KG1 (cell line): ENCODE measurements around the gene ADGRL3.
"Not testable (repeated sequence)": the region's sequence is repeated elsewhere in the genome, so short reads cannot be mapped to it uniquely, and the experiment has no call there.

Experiments used
- DNase-seq: peaks from one replicate; lab custom pipeline; 2025; lab: John Stamatoyannopoulos, UW

Gene ADGRL3

DNA sequence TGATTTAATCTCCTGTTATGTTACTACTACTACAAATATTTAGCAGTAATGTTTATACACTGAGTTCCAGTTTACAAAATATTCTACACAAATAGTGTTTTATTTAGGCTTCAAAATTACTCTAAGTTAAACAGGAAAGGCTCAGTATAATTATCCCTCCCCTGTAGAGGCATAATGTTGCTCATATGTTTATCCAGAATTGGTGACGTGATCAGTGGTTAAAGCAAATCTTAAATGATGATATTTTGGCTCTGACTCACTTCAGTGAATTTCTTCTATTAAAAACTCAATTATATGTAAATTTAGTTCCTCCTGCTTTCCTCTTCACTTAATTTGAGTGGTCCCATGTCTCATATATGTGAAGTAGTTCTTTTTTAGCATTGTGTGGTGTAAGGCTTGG is 438.5 kb downstream of the ADGRL3 start:
- DNase-seq = no peak

DNA sequence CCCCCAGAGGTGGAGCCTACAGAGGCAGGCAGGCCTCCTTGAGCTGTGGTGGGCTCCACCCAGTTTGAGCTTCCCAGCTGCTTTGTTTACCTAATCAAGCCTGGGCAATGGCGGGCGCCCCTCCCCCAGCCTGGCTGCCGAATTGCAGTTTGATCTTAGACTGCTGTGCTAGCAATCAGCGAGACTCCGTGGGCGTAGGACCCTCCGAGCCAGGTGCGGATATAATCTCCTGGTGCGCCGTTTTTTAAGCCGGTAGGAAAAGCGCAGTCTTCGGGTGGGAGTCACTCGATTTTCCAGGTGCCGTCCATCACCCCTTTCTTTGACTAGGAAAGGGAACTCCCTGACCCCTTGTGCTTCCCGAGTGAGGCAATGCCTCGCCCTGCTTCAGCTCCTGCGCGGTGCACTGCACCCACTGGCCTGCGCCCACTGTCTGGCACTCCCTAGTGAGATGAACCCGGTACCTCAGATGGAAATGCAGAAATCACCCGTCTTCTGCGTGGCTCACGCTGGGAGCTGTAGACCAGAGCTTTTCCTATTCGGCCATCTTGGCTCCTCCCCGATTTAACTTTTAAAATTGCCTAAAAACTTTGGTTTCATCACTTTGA is 446.7 kb downstream of the ADGRL3 start:
- DNase-seq = not testable (repeated sequence)

DNA sequence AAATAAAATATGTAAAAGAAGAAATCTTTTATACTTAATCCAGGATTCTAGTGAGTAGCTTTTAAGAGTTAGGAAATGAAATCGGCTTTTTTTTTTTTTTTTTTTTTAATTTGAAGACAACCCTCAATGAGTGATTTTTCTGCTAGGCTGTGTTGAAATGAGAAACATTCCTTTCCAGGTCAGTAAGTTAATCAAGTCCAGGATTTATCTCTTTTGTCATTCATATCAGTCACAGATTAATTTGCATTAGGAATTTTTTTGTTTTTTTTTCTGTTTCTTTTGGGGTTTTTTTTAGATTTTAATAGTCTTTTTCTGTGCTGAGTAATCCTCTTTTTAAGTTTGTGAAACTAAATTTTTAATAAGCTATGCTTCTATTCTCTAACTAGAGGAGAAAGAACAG is 448.1 kb downstream of the ADGRL3 start:
- DNase-seq = no peak

DNA sequence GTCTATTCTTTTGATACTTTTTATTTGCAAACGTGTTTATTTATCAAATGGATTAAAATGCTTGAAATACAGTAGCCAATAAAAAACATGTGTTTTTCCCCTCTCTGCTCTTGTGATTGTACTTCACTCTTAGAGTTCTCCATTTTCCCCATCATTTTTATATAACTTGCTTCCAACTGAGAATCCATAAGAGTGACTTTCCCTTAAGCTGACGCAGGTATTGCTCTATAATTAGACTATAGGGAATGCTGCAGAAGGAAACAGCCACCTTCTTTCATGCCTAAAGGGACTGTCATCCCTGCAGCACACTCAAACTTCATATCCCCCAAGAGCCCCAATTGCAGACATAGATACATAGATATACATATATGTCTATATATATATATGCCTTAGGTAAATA is 456.9 kb downstream of the ADGRL3 start:
- DNase-seq = no peak

DNA sequence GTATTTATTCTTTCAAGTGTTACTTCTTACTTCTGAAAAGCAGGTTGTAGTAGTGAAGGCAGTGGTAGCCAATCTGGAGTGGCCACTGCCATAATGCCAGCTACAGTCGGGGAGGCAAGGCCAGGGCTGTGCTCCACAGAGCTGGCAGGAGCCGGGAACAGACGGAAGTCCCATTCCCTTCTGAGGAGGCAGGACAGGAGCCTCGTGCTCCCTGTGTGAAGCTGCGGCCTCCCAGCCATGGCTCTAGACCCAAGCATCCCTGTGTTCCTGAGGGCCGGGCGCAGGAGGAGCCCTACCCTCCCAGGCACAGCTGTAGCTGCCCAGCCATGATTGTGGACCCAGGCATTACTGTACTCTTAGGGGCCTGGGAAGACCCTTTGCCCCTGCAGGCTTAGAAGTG is 461.8 kb downstream of the ADGRL3 start:
- no peak for DNase-seq

DNA sequence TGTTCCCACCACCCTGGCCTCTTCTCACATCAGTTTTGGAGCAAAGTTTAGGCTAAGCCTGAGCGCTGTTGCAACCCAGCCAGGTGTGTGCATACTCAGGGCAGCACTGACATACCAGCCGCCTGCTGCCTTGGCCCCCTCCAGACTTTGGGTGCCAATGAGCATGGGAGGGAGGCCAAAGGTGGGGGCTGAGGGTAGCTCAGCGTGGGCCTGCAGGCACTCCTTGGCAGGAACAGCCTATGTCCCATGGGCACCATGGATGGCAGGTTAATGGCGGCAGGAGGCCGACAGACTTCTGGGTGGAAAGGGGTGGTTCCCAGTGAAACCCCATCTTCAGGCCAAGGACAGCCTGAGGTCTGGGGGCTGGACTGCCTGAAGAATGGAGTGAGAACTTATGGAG is 462.2 kb downstream of the ADGRL3 start:
- DNase-seq = no peak

DNA sequence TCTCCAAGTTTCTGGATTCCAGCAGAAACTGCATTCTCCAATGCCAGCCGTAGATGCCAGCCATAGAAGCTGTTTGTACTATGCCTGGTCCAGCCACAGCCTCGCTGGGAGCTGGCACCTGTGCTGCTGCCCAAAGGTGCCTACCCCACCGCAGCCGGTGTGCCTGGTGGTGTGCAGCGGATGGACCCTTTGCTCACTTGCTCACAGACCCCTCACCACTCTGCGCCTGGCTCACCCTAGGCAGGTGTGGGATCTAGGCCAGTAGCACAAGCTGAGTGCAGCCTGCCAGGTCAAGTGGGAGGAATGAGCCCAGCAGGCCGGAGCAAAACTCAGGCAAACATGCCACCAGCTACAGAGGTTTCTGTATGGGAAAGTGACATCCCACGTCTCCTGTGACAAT is 463.2 kb downstream of the ADGRL3 start:
- no peak for DNase-seq

DNA sequence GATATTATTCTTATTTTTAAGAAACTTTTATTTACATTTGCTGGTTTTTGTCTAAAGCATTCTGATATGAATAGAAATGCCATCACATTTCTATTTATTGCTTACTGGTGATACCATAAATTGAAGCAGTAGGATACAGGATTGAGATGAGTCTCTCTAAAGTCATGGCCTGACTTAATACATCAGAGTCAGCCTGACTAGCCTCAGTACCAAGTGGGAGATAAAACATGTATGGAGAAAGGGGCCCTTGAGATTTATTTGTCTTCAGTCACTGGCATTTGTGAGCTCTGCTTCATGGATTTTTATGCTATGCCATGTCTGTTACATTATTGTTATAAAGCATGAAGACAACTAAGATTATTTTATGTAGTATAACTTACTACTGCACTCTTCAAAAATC is 465.5 kb downstream of the ADGRL3 start:
- DNase-seq = no peak

DNA sequence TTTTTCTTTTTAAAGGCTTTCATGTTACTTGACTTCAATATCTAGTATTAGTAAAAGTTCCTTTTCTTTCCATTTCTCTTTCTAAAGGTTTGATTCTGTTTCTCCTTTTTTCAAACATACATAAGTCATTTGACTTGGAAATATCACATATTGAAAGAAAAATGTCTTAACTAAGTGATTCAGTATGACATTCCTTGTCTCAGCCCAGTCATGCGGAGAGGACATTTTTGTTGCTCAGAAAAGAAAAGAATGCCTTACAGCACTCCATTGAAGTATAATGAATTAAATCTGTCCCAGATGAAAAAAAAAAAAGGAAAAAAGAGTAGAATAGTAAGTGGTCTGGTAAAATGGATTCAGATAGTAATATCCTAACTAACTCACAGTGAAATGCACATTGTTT is 466.1 kb downstream of the ADGRL3 start:
- no peak for DNase-seq

DNA sequence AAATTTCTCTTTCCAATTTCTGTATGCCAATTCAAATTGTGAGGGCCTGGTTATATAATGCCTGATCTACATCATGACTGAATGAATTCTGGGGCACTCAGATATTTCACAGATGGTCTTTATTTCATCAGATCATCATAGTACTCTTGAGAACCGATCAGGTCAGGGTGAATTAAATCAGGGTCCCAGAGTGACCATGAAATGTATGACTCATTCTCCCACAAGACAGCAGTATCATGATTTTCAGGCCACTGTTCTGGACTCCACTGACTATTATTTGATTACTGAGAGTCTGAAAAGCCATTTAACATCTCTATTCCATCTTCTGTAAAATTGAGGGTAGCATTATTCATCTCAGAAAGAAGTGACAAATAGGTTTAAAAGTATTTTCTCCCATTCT is 471.5 kb downstream of the ADGRL3 start:
- no peak for DNase-seq

DNA sequence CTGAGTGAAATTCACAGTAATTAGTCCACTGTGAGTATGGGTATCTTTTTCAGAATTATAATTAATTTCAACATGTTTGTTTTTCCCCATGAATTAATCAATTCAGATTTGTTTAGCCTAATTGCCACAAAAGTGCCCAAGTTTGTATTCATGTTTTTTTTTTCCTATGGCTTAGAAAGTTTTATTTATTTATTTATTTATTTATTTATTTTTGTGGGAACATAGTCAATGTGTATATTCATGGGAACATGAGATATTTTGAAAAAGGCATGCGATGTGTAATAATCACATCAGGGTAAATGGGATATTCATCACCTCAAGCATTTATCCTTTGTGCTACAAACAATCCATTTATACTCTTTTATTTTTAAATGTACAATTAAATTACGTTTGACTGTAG is 475.3 kb downstream of the ADGRL3 start:
- no peak for DNase-seq

DNA sequence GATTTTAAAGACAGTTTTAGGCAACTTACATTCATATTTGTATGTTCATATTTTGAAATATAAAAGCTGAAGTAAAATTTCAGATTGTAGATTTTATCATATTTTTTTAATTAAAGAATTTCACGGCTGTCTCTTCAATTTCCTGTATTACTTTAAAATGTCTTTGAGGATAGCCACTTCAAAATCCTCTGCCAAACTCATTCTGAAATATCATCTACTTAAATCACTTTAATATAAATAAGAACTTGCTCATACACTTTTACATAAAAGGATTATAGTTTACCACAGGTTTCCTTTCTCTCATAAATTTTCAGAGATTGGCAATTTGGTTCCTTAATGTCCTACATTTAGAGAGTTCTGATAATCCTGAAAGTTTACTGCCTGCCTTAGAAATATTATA is 478.2 kb downstream of the ADGRL3 start:
- DNase-seq = no peak

DNA sequence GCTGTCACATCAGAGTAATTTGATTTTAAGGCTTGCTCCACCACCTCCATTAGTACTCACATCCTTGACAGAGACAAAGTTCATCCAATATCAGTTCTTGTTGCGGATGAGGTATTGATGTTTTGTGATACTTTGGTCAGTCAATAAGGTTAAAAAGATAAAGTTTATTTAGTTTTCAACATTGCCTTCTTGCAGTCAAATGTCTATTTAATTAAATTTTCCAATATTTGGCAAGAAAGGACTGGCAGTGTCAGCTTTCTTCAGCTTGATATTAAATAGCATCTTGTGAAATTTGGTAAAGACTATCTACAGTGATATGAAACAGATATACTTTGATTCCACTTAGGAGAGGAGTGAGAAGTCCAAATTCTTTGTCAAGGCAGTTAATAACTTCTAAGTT is 493.4 kb downstream of the ADGRL3 start:
- no peak for DNase-seq

DNA sequence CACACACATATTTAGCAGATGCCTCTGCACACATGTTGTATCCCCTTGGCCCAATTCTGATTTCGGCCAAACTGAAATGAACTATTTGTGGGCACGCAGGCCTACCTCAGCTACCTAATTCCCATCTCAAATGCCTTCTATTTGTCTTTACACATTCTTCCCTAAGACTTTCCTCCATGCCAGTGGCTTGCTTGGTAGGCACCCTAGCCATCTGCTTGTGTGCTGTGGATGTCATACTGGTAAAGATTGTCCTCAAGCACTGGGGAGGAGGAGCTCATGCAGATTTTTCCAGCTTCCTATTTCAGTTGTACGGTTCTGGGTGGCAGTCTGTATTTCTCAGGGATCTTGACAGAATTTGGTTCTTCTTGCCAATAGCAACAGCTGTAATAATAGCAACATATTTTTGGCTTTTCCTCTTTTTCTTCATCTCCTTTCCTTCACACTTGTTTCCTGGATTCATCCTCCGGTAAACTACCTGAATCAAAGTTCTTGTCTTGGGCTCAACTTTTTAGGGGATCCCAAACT is 514.3 kb downstream of the ADGRL3 start:
- DNase-seq = no peak

DNA sequence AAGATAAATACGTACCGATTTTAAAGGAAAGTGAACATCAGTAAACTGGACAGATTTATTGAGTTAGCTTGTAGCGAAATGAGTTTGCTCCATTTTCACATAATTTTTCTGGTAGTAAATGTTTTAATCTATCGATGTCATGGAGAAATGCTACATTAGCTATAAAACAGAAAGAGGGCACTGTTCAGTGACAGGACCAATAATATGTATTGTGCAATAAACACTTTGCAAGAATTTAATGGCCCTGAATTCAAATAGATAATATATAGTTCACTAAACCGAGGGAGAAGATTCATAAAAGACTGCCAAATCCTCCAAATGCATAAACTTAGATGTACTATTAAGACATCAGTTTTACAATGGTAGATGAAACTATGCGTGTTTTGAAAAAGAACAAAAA is 516.3 kb downstream of the ADGRL3 start:
- no peak for DNase-seq

DNA sequence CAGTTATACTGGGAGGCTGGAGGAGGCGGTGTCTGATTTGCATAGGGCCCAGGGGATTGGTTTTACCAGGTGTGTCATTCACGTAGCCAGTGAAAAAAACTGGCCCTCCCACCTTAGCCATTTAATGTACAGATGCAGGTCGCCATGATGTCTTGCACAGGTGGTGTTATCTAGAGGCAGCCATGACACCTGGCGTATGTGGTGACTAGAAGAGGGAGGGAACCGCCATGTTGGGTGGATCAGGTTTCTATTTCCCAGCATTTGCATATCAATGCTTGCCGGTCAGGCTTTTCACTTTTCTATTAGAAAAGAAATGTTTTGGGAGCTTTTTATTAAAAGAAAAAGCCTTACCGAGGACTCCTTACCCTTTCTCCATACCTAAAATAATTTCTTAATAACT is 523.4 kb downstream of the ADGRL3 start:
- no peak for DNase-seq

DNA sequence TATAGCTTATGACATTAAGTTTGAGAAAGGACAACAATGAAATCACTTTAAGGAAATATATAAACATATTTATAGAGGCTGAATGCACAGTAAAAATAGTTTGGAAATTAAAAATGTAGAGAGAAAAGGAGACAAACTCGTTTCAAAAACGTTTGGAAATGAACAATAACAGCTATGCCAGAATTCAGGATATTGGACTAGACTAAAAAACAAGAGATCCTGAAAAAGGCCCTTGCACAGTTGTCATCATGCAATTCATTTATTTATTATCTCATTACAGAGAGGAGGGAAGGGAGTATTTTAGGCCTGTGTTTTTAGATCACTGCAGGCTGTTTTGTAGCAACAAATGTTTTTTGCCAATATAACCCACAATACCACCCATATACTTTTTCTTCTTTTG is 527.2 kb downstream of the ADGRL3 start:
- no peak for DNase-seq

DNA sequence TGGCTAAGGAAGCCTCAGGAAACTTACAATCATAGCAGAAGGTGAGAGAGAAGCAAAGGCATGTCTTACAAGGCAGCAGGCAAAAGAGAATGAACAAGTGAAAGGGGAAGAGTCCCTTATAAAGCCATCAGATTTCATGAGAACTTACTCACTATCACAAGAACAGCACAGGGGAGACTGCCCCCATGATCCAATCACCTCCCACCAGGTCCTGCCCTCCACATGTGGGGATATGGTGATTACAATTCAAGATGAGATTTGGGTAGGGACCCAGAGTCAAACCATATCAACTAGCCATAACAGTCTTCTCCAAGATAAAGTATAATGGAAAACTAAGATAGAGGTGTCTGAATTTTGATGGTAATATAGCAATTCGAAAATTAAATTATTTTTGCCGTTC is 534.3 kb downstream of the ADGRL3 start:
- DNase-seq = no peak

DNA sequence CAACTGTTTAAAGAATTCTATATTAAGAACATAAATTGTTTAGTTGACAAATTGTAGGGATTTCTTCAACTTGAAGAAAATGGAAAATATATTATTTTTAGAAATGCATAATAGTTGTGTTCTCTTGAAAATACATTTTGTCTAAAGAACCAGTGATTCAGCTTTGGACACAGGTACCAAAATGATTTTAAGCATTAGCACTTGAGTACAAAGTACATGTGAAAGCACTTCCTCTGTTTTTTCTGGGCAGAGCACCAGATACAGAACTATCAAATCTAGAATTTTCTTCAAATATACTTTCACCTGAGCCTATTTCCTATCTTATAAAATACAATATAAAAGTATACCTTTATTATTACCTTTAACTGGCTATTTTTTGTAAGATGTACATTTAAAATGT is 539.8 kb downstream of the ADGRL3 start:
- DNase-seq = no peak

DNA sequence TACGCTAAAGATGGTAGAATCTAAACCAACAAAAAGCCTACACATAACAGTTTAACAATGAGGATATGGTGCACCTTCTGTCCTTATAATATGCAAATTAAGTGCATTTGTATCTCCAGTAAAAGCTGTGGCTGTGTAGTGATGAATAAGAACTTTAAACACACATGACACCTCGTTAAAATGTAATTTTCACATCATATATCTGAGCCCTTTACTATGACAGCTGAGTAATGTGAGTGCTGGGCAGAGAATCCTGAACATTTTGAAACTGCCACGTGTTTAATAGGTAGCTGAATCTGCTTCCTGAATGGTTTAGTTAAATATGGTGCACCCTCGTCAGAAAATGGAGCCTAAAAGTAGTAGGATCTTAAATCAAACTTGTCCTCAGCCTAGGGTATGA is 540.8 kb downstream of the ADGRL3 start:
- no peak for DNase-seq

DNA sequence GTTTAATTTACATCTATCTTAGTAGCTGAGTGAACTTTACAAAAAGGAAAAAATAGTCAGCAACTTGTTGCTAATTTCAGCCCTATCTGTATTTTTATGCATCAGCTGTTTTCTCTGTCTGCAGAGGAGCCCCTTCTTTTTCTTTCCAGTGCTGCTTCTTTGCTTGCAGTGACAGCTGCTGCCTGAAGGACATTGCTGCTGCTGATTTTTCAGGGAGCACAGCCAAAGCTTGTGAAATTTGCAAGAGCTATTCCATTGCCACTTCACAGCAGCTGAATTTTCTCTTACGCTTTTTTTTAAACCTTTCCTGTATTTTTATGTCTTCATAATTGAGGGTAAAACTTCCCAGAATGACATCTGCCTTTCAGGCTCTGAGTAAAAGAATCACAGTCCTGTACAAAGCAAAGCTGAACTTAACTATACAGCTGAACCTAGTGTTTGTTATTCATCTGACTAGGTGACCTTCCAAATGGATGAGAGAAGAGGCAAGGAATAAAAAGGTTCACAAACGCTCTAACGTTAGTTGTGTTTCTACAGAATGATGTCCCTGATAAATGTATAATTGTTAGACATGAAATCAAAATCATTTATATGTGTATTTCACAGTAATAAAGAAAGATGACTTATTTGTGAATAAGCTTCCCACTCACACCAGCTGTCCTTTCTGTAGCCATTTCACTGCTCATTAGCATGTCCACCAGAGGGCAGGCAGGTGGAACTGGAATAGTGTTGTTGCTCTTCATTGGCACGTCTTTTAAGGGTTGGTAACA is 541.4 kb downstream of the ADGRL3 start:
- no peak for DNase-seq

DNA sequence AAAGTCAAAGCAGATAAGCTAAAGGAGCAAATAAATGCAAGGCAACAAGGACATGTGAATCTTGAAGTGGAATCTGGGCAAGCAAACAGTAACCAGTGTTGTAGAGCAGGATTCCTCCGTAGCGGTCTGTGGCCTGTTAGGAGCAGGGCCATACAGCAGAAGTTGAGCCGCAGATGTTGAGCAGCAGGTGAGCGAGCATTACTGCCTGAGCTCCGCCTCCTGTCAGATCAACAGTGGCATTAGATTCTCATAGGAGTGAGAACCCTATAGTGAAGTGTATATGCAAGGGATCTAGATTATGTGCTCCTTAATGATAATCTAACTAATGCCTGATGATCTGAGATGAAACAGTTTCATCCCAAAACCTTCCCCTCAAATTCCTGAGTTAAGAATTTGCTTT is 550.7 kb downstream of the ADGRL3 start:
- DNase-seq = no peak

DNA sequence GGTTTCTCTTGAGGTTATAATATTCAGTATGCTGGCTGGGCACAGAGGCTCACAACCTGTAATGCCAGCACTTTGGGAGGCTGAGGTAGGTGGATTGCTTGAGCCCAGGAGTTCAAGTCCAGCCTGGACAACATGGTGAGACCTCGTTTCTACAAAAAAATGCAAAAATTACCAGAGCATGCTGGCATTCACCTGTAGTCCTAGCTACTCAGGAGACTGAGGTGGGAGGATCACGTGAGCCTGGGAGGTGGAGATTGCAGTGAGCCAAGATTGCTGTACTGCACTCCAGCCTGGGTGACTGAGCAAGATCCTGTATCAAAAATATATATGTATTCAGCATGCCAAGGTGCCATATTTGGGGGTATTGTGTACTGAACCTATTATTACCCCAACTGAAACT is 552.5 kb downstream of the ADGRL3 start:
- no peak for DNase-seq

DNA sequence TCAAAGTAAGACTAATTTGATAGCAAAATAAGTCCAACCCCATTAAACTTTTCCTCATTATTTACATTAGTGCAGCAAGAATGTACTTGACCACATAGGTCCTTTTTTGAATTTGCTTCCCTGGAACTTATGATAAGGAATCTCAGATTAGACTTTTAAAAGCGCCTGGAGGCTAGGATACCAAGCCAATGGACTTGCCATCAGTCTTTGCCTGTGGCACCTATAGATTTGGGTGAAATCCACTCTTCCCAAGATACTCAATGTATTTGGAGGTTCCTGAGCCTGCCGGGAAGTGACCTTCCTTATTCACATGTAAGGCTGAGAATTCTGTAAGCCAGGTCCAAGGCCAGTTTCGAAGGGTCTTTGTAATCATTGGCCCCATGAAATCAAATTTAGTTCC is 553.6 kb downstream of the ADGRL3 start:
- DNase-seq = no peak
